ENCODE results near the gene PIP5KL1.

PIP5KL1 gene

DNA sequence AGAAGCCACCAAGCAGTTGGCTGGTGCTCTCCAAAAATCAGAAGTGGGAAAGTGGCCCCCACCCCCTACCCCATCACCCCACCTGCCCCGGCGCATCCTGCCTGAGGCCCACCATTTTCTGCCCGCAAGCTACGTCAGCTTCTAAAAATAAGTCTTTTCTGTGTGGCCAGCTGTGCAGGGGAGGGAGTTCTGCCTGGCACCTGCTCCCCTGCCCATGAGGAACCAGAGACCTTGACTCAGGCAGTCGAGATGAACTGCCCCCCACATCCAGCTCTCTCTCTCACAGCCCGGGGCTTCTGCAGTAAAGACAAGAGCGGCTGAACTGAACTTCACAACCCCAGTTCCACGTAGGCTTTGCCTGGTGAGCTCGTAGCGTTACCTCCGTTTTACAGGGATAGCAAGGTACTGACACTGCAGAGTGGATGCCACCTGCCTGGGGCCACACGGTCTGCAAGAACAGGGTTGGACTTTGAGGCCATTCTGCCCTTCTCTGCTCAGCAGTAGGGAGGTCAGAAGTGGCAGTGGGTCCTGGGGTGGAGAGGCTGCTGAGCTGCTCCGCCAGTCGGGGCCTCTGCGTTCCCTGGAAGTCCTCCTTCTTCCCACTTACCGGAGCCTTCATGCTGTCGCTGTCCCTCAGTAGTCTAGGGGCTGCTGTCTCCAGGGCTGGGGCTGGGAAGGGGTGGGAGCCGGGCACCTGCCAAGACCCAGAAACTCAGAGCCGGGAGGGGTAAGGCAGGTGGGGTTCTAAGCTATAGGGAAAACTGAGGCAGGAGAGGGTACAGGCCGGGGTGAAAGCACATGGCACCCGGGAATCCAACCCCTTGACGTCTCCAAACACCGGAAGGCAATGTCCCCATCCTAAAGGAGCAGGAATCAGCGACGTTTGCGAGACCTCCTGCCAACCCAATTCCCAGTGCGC, 14.5 kb downstream of the PIP5KL1 start:
- DNase-seq (ENCODE audit: low read depth, low spot score), result no peak

DNA sequence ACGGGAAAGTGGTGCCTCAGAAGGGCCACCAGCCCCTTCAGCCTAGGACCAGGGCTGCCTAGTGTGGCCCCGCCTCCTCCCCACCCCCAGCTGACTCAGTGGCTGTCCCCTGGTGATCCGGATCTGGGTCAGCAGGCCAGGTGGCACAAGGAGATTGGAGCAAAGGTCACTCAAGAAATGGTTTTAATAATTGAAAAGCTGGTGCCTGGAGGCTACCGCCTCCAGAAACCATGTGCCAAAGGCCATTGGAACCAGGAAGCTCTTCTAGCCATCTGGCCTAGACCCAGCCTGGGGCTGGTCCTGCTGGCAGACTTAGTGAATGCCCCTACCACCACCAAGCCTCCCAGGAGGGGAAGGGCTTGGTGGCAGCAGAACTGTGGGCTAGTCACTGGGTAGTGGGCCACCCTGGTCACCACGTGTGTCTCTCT, 15.2 kb downstream of the PIP5KL1 start:
- no peak for DNase-seq (ENCODE audit: low read depth, low spot score)

GRCh38 chr9:127913682-127914081, 16.9 kb downstream of the PIP5KL1 start:
- no peak for DNase-seq (ENCODE audit: low read depth, low spot score)

- no peak for DNase-seq (ENCODE audit: low read depth, low spot score)
These were observed 17.7 kb downstream of the PIP5KL1 start for GRCh38 chr9:127912882-127913281.

- no peak for DNase-seq (ENCODE audit: low read depth, low spot score)
These were observed 18.3 kb downstream of the PIP5KL1 start for GRCh38 chr9:127912296-127912695.

GRCh38 chr9:127910613-127911205, 19.9 kb downstream of the PIP5KL1 start:
- no peak for DNase-seq (ENCODE audit: low read depth, low spot score)

- DNase-seq (ENCODE audit: low read depth, low spot score), result no peak
These were observed 20.7 kb downstream of the PIP5KL1 start for GRCh38 chr9:127909839-127910273.

GRCh38 chr9:127908660-127908926, 22.0 kb downstream of the PIP5KL1 start:
- no peak for DNase-seq (ENCODE audit: low read depth, low spot score)

GRCh38 chr9:127907867-127908659, 22.5 kb downstream of the PIP5KL1 start:
- DNase-seq (ENCODE audit: low read depth, low spot score), result no peak

DNA sequence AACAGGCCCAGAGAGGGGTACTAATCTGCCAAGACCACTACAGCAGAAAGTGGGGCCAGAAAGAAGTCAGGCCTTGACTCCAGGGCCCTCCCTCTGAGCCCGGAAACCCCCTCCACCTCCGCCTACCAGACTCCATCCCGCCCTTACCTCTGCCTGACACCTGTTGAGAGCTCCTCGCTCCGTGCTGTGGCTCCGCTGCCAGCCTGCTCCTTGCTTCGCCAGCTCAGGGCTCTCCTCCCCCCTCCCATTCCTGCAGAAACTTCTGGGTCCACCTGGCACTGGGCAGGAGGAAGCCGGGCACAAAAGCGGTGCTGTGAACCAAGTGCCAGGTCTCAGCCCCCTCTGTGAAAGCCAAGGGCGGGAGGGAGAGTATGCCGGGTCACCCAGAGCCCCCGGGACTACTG, 24.8 kb downstream of the PIP5KL1 start:
- DNase-seq (ENCODE audit: low read depth, low spot score), result no peak

DNA sequence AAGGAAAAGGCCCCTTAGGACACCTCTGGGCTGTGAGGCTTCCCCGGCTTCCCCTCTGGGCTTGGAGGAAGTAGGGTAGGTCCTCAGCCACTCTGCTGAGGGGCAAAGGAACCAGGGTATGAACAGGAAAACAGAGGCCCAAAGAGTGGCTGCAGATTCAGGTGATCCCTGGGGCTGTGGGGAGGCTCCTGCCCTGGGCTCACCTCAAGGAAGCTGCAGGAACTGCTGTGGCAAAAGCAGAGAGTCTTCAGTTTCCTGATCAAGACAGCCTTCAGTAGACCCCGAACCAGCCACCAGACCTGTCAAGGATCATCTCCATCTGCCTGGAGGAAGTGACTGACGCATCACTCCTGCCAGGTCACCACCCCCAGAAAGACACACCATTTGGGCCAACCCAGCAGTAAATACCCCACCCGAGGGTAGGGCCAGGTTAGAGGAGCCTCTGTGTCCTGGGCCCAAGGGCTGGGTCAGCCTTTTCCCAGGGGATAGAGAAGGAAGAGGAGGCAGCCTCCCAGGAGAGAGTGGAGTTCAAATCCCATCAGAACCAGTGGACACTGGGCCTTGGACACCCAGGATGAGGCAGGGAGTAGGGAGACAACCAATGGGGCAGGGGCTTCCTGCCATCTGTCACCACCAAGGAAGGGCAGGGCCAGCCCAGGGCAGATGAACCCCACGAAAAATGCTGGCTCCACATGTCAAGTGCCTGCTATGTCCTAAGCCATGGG, 25.4 kb downstream of the PIP5KL1 start:
- DNase-seq (ENCODE audit: low read depth, low spot score), result no peak

- peak; percentile 56 for DNase-seq (ENCODE audit: low read depth, low spot score)
These were observed 26.0 kb downstream of the PIP5KL1 start for GRCh38 chr9:127904561-127905003.

DNA sequence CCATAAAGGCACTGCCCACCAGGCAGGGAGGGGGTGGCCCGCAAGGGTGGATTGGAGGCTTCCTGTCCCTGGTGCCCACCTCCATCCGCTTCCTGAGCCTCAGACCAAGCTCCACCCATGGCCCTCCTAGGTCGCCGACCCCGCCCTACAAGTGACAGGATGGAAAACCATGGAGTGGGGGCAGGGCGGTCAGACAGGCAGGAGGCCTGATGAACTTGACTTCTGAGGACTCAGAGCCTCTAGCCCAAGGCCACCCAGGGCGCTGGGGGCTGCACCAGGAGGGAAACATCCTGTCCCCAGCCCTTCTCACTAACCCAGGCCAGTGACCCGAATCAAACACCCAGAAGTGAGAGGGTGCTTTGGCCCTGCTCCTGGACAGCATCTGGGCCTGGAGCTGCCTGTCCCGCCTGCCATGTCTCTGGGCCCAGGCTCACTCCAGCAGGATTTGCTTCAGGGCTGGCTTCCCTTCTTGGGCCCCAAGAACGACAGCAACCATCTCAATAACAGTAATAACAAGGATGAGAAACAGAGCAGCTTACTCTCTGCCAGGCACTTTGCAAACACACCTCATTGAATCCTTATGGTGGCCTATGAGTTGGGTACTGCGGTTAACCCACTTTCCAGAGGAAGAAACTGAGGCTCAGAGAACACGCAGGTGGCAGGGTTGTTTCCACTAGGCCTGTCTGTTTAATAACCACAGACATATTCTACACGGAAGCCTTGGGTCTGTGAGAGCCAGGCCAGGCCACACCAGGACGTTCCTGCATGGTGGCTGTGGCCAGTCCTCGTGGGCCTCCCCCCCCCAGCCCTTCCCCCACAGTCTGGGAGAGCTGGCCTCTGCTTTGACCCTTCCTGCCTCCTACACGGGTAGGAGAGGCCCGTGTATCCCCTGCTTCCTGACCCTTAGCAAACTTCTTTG, 26.8 kb downstream of the PIP5KL1 start:
- peak; percentile 72 for DNase-seq (ENCODE audit: low read depth, low spot score)

DNA sequence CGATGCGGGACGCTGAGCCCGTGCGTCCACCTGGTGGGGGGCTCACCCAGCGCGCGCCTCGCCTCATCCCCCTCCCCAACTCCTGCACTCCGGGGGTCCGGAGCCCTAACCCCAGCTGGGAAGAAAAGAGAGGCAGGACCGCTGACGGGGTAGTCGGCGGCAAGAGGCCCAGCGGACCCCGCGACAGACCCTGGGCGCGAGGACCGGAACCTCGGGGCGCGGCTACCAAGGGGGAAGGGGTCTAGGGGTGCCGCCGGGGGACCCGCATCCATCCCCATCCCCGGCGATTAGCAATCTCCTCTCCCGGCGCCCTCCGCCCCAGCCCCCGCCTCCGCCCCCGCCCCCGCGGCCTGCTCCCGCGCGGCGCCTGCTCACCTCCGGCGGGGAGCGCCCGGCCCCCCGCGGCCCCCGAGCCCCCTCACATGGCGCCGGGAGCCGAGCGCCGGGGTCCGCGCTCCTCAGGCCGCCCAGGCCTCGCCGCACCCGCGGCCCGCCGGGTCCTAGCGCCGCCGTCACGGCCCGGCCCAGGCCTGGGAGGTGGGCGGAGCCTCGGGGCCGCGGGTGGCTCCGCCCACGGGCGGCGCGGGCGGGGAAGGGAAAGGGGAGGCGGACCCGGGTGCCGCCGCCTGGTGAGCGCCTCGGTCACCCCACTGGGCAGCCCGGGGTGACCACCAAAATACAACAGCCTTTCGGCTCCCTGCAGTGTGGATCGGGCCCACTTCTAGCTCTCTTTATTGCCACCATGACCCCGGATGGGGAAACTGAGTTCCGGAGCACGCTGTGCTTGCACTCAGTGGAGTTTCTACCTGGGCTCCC, 31.2 kb downstream of the PIP5KL1 start, which contains the start of gene ST6GALNAC6:
Gene ST6GALNAC6, minus strand, starts transcription at position 476 of the 816 bp plus-strand sequence. CDS start 1,622 bp downstream, outside the sequence.
- no peak for DNase-seq (ENCODE audit: low read depth, low spot score)

GRCh38 chr9:127898433-127899127, 32.0 kb downstream of the PIP5KL1 start:
- DNase-seq (ENCODE audit: low read depth, low spot score), result no peak

DNA sequence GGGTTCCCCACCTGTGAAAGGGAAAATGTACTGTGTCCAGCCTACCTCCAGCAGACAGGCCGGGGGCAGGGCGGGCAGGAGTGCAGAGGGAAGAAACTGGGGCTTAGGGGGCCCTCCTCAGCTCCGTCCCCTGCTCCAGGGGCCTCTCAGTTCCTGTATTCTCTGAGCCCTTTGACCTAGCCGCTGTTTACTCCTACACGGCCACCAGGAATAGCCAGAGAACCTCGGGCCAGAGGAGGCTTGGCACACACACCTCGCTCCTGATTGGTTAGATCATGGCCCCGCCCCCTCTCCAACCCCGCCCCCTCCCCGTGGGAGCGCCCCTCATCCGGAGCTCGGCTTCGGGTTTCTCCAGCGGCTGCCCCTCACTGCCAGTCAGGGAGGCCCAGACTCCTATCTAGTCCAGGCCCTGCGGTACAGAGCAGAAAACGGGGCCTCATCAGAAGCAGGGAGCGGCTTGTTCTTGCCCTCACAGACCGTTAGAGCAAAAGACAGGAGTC, 33.3 kb downstream of the PIP5KL1 start:
- DNase-seq (ENCODE audit: low read depth, low spot score), result peak; percentile 76

DNA sequence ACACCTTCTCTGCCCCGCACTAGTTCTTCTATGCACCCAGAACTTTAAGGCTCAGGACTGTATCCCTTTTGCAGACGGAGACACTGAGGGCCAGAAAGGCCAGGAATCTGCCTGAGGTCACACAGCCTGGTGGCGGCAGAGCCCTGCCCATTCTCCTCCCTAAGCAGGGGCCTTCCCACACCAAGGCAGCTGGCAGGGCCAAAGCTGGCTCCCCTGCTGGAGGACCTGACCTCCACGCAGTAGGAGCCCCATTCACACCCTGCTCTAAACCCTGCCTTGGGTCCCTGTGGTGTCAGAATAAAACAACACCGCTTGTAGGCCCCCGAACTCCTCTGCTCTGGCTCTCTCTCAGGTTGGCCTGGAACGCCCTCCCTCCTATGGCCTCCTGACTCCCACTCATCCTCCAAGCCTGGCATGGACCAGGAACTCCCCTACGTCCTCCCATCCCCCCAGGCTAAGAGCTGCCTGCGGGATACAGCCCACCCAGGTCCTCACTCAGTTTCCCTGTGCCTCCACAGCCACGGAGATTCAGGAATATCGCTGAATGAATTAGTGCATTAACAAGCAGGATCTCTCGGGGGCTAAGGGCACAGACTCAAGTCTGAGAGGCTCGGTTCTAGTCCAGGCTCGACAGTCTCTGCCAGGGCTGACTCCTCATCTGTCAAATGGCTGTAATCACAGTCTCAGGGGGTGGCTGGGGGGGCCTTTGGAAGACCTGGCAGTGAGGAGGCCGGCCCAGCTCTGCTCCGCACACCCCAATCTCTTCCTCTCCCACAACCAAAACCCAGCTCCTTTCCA, 34.0 kb downstream of the PIP5KL1 start:
- no peak for DNase-seq (ENCODE audit: low read depth, low spot score)

DNA sequence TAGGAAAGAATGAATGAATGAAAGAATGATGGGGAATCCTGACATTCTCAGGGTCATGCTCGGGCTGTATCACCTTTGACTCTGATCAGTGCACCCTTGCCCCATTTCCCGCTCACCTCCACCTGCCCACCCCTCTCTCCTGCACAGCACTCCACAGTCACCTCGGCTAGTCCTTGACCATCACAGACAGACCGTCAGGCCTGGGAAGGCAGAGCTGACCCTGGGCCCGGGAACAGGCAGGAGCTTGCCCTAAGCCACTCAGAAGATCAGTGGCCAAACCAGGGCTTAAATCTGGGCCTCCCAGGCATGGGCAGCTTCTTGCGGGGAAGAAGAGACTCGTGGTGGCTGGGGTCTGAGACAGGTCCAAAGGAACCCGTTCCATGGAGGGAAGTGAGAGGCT, 34.8 kb downstream of the PIP5KL1 start:
- no peak for DNase-seq (ENCODE audit: low read depth, low spot score)
